ENCODE data around the gene COL6A5. TPM values are rescaled to one million over a fixed set of nuclear protein-coding genes. Genes with fewer than 3 reads are reported as not detected.

Gene COL6A5
- total RNA-seq, 1 experiment from 2014 or later, result not detected

- ChIA-PET RAD21 (ENCODE audit: low non-redundant PET in 1 of 2, low total read pairs in 2 of 2, uncharacterized antibody in 2 of 2, unreplicated experiment in 2 of 2) (no interaction called here), POLR2A (no interaction called here), CTCF (interaction anchor here (0.7 kb wide), 1 partner anchor 902 kb away, joined by 3 read pairs; no protein-coding TSS in a partner anchor)
- Histone ChIP-seq H3K79me2 (ENCODE audit: insufficient read depth, low read length) (no peaks in the 10 kb centered on the region), H3K9me3 (ENCODE audit: control insufficient read depth in 1 of 2, insufficient read depth in 1 of 2, low read depth in 1 of 2, low read length in 2 of 2) (no peaks in the 10 kb centered on the region), H3K4me3 (replicated peaks in 1 of 2; ENCODE audit: low read depth in 1 of 2, low read length in 2 of 2) (no peak overlapping the region), H3K27me3 (ENCODE audit: insufficient read depth, low read length) (peaks cover 75% of the 10 kb centered on the region), H3K27ac (ENCODE audit: low read depth, low read length) (no peak overlapping the region), H3K4me2 (ENCODE audit: low read length) (no peak overlapping the region), H3K4me1 (ENCODE audit: control insufficient read depth in 1 of 2, insufficient read depth in 2 of 2, low read length in 2 of 2) (no peaks in the 10 kb centered on the region), H2AFZ (ENCODE audit: low read depth, low read length, poor library complexity, severe bottlenecking) (no peak overlapping the region), H3K9ac (ENCODE audit: low read length) (no peak overlapping the region), H3K36me3 (ENCODE audit: control insufficient read depth in 1 of 2, insufficient read depth in 2 of 2, low read length in 2 of 2) (no peaks in the 10 kb centered on the region), H4K20me1 (ENCODE audit: insufficient read depth) (no peaks in the 10 kb centered on the region), H3K9me2 (ENCODE audit: insufficient read depth) (no peaks in the 10 kb centered on the region)
- no TSS peak for BruUV-seq (replicated peaks)
- ATAC-seq, result no peak
- intact Hi-C loops (cut with micrococcal nuclease), result loop anchor here (10.0 kb wide), 1 partner anchor 375 kb away; no protein-coding TSS in a partner anchor
- no peak for TF ChIP-seq SP1 (IDR thresholded peaks at IDR 0.05; ENCODE audit: low read depth)
- TF ChIP-seq ELF1 (IDR thresholded peaks at IDR 0.05; ENCODE audit: borderline replicate concordance, low read depth), result no peak
- TF ChIP-seq YY1 (IDR thresholded peaks at IDR 0.05; ENCODE audit: extremely low read depth, insufficient replicate concordance, low read depth, low read length), result no peak
- TF ChIP-seq EZH2 (IDR thresholded peaks at IDR 0.05), result no peak
- no peak for TF ChIP-seq REST (IDR thresholded peaks at IDR 0.05; ENCODE audit: low read depth)
- TF ChIP-seq ZNF274 (IDR thresholded peaks at IDR 0.05; ENCODE audit: low read depth, low read length), result no peak
- TF ChIP-seq EGR1 (IDR thresholded peaks at IDR 0.05; ENCODE audit: low read depth), result no peak
- no peak for TF ChIP-seq POLR2A (IDR thresholded peaks at IDR 0.05; ENCODE audit: borderline replicate concordance, extremely low read depth, insufficient read depth, insufficient read length)
- no peak for TF ChIP-seq TCF7L2 (IDR thresholded peaks at IDR 0.05; ENCODE audit: borderline replicate concordance, extremely low read depth, insufficient read depth, insufficient read length)
- no peak for TF ChIP-seq RAD21 (IDR thresholded peaks at IDR 0.05; ENCODE audit: low read depth)
- TF ChIP-seq CEBPB (IDR thresholded peaks at IDR 0.05; ENCODE audit: low read depth), result no peak
- no peak for TF ChIP-seq SIN3A (IDR thresholded peaks at IDR 0.05; ENCODE audit: low read depth)
- no peak for TF ChIP-seq ZFX (IDR thresholded peaks at IDR 0.05)
- no peak for TF ChIP-seq CTCF (IDR thresholded peaks at IDR 0.05 in 2 of 3, conservative IDR thresholded peaks at IDR 0.05 in 1 of 3; ENCODE audit: borderline replicate concordance in 1 of 3, insufficient read depth in 1 of 3, low read depth in 2 of 3, low read length in 2 of 3)
- TF ChIP-seq POLR2AphosphoS5 (IDR thresholded peaks at IDR 0.05; ENCODE audit: low read depth, low read length), result no peak
- no peak for TF ChIP-seq EZH2phosphoT487 (IDR thresholded peaks at IDR 0.05; ENCODE audit: borderline replicate concordance)
- TF ChIP-seq FOSL1 (IDR thresholded peaks at IDR 0.05; ENCODE audit: low read depth), result no peak
- no peak for TF ChIP-seq JUND (IDR thresholded peaks at IDR 0.05)
- TF ChIP-seq ATF3 (IDR thresholded peaks at IDR 0.05), result no peak
- no peak for DNase-seq (ENCODE audit: low read depth, low spot score)
Observed at GRCh38 chr3:130529486-130530215, 184.2 kb downstream of the COL6A5 start.
